Measurements from ENCODE around the gene MARCHF2.

The MARCHF2 gene

GRCh38 chr19:8453616-8454015 is 40.5 kb downstream of the MARCHF2 start:
- DNase-seq (ENCODE audit: low spot score) = no peak

DNA sequence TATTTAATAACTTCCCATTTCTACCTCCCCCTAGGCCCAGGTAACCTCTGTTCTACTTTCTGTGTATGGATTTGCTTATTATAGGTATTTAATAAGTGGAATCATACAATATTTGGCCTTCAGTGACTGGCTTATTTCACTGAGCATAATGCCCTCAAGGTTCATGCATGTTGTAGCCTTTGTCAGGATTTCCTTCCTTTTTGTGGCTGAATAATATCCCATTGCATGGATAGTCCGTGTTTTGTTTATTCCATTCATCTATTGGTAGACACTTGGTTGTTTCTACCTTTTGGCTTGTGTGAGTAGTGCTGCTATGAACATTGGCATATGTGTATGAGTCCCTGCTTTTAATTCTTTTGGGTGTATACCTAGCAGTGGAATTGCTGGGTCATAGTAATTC is 41.1 kb downstream of the MARCHF2 start:
- DNase-seq (ENCODE audit: low spot score) = no peak

DNA sequence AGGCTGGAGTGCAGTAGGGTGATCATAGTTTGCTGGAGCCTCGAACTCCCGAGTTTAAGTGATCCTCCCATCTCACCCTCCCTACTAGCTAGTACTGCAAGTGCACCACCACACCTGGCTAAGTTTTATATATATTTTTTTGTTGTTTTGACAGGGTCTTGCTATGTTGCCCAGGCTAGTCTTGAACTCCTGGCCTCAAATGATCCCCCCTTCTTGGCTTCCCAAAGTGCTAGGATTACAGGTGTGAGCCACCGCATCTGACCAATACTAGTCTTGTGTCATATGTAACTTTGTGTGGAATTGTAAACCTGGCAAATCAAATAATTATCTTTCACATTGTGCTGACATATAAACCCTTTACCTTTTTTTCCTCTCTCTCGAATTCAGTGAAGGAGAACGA is 41.9 kb downstream of the MARCHF2 start:
- DNase-seq (ENCODE audit: low spot score) = no peak

- no peak for DNase-seq (ENCODE audit: low spot score)
These were observed 43.0 kb downstream of the MARCHF2 start for GRCh38 chr19:8456064-8456463.

DNA sequence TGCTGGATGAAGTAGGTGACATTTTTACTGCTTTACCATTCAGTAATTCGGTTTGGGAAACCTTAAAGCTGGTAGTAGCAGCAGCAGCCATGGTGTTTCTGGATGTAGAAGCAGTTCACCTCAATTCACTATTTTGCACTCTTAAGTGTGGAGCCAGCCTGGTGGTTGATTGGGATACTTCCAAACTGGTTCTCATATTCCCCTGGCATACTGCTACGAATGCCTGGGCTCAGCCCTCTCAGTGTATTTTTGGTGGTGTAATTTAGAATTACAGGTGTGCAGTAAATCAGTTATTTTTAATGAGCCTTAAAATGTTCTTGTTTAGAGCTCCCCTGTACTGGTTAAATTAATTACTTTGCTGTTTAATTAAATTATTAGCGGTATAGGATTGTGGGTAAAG is 44.1 kb downstream of the MARCHF2 start:
- no peak for DNase-seq (ENCODE audit: low spot score)

DNA sequence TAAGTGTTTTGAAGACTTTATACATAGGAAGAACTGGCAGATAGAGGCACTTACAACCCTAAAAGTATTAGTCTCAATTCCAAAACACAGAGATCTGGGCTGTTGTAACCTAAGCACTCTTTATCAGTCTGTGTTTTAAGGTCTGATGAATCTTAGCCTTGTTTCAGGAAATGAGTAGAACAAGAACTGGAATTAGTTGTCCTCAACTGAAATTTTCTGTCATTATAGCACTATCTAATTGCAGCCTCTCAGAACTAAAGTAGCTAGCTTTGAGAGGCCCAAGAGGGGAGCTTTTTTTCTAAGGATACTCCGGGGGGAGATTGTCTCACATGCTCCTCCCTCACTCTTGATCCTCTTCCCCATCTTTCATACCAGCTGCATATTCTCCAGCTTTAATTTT is 44.7 kb downstream of the MARCHF2 start:
- no peak for DNase-seq (ENCODE audit: low spot score)

DNA sequence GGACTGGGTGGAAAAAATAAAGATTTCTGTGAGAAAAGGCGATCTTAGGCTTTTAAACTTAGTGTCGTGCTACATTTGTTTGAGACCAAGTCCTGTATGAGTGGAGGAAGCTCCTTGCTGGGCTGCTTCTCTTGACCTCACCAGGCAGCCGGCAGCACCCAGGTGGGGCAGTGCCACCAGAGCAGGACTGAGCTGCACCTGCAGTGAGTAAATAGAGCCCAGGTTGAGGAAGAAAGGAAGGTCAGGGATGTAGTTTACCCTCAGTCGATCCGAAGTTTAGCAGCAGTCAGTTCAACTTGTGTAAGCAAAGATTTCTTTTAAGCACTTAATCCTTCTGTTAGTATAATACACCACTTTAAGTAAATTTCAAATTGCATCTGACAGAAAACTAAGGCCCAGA is 45.3 kb downstream of the MARCHF2 start:
- DNase-seq (ENCODE audit: low spot score) = no peak

DNA sequence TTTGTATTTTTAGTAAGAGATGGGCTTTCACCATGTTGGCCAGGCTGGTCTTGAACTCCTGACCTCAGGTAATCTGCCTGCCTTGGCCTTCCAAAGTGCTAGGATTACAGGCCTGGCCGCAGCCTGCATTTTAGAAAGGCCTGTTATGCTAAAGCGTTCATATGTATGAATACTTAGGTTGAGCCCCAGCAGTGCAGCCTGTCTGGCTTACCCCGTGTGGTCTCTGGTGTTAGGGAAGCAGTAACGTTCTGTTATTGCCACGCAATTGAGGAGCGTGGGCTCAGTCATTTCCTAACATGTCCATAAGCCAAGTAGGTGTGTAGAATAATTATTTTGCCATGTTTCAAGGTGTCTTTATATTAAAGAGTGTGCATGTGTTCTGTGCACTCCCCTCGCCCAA is 46.0 kb downstream of the MARCHF2 start:
- no peak for DNase-seq (ENCODE audit: low spot score)

GRCh38 chr19:8459520-8460270 is 46.6 kb downstream of the MARCHF2 start:
- no peak for DNase-seq (ENCODE audit: low spot score)

DNA sequence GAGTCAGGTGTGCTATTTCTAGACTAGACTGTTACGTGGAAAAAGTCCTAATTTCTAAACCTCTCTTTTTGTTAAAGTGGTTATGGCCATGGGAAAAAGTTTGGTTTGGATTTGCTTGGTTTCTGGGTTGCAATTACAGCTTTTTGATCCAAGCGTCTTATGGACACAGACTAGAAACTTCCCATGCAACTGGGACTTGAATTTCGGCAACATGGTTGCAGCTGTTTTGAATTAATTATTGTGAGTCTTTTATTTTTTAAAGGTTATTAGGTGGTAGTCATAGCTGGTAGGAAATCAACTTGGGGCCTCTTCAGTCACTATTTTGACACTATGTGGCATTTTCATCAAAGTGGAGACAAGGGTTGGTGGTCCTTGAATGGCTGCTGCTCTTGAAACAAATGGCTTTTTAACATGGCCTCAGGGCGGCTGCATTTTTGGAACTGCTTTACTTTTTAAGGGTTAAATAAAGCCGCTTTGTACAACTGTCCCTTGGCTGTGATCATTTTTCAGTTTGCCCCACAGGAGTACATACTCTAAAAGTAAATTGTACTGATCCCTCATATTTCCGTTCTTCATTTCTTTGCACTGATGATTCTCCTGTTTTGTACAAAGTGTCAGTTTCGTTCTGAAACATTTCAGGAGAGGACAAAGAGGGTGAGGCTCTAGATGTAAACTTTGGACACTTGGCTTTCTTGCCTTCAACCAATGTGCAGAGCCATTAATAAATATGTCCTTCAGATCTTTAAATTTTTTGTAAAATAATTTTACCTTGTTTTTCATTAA is 47.6 kb downstream of the MARCHF2 start:
- DNase-seq (ENCODE audit: low spot score) = no peak

DNA sequence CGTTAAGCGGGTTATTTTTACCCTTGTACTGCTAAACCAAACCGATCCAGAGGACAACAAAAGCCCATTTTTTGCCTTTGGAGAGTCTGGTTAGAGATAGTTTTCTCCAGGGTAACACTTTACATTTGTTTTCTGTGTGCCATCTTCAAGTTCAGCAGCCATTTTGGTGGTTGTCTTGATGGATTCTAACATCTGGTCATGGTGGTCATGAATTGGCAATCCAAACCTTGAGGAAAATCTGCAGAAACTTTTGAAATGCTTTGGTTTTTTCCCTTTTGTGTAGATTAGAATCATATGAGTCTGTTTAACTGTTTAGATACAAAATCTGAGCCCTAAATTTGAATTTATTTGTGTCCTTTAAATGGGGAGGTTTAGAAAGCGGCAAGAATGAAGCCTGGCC is 48.3 kb downstream of the MARCHF2 start:
- no peak for DNase-seq (ENCODE audit: low spot score)

DNA sequence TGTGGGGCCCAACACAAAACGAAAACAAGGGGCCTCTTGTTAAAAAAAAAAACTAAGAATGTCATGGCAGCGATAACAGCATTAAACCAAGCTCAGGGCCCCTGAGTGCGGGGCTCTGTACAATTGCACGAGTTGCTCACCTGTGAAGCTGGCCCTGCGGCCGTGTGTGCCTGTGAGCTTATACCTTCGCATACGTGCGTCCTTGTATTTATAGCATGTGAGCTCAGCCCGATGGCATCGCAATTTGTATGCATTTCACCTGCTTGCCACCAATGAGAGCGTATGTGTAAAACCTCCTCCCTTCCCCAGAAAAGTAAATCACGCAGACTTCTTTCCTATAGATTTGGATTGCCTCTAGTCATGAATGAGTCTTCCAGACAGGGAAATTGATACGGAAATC is 48.8 kb downstream of the MARCHF2 start:
- DNase-seq (ENCODE audit: low spot score) = no peak

DNA sequence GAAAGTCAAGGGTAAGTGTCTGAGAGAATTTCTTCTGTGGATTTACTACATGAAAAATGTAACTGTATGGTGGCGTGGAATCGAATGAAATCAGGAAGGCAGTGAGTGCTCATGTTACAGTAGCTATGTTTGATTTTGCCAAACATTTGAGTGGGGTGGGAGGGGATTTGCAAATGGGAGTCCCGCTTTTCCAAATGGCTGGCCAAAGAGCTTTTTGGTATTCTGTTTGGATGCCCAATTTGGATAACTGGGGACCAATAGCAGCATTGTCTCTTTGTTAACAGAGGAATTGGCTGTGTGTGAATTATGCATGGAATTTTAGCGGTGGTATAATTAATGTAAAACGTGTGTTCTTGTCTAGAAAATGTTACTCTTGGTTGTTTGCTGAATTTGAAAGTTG is 49.5 kb downstream of the MARCHF2 start:
- no peak for DNase-seq (ENCODE audit: low spot score)

DNA sequence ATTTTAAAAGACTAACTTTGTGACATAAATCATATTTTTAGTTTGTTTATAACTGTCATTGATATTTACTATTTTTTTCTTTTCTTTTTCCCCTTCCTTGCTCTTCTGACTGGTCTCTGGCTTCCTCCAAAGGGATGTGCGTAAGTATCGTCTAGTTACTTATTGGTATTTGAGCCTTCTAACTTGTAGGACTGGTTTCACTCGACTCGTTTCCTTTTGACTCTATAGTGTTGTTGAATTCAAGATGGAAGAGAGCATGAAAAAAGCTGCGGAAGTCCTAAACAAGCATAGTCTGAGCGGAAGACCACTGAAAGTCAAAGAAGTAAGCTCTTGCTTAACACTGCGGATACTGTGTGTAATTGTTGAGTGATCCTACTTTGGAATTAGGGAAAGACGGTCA is 50.3 kb downstream of the MARCHF2 start:
- no peak for DNase-seq (ENCODE audit: low spot score)

- DNase-seq (ENCODE audit: low spot score) = no peak
These were observed 52.9 kb downstream of the MARCHF2 start for GRCh38 chr19:8466018-8466417.

DNA sequence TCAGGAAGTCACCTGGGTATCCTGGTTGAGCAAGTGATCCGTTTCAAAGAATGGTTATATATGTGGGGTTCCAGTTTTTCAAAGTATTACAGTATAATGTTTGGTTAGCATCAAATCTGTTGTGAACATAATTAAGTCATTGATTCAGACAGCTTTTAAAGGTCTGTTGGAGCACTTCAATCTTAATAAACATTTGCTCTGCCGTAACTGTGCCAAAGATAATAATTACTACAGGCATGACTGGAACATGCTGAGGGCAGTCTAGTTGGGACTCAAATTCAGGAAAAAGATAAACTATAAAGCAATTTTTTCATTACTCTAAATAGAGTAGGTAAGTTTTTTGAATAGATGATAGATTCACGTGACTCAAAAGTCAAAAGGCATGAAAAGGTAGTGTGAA is 55.0 kb downstream of the MARCHF2 start:
- DNase-seq (ENCODE audit: low spot score) = no peak

- no peak for DNase-seq (ENCODE audit: low spot score)
These were observed 55.8 kb downstream of the MARCHF2 start for GRCh38 chr19:8468761-8469373.

DNA sequence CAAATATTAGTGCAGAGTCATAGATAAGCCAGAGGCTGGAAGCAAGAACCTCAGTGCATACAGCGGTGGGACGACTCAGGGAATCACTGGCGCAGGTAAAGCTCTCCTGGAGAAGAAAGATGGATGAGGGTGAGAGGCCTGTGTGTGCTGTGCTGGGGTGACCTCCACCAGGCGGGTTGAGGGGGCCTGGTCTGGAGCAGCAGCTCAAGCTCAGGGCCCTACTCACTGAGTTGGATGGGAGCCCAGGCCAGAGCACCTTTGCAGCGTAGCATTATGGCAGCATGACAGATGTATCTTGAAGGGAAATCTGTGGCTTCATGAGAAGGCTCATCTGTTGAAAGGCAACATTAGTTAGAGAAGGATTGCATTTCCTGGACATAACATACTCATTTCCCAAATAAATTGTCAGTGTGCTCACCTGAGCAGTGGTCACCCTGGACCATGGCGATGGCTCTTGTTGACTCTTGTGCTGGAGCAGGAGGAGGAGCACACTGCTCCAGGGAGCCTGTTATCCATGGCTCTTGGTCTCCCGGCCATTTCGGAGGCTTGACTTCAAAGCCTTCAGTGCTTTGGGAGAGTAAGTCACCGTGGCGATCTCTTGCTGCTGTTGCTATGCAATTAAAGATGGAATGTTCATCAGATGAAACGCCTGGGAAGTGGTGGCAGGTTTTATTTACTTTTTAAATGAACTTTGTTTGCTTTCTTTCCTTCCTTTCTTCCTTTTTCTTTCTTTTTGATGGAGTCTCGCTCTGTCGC is 56.7 kb downstream of the MARCHF2 start:
- no peak for DNase-seq (ENCODE audit: low spot score)

- no peak for DNase-seq (ENCODE audit: low spot score)
These were observed 60.8 kb downstream of the MARCHF2 start for GRCh38 chr19:8473648-8474476.

GRCh38 chr19:8475005-8475404 is 61.9 kb downstream of the MARCHF2 start:
- DNase-seq (ENCODE audit: low spot score) = no peak

DNA sequence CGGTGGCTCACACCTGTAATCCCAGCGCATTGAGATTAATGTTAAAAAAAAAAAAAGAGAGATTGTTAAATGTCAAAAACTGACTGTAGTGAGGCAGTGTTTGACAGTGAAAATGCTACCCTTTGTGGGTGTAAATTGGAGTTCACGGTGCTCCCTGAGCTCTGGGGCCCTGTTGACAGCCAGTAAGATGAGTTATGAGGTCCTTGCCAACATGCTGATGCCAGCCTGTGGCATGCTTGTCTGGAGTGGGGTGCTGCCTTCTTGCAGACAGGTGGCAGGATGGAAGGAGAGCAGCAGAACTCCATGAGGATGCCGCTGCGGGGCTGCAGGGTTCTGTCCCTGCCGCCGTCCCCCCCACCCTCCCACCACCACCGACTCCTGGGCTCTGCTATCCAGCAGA is 63.4 kb downstream of the MARCHF2 start:
- DNase-seq (ENCODE audit: low spot score) = no peak

DNA sequence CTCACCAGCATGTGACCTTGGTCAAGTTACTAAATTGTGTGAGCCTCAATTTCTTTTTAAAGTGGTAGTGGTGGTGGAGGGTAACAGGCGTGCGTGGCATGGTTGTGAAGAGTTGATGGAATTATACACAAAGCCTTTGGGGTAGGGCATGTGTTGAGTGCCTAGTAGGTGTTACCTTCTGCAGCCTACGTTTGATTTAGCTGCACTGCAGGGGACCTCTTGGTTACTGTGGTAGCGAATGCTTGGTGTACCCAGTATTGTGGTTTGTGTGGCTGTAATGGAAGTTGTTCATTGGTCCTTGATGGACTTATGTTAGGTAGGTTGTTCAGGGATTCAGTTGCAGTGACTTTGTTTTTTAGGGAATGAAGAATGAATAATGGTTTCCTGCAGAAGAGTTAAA is 64.8 kb downstream of the MARCHF2 start:
- DNase-seq (ENCODE audit: low spot score) = no peak

Measured in CD4-positive, alpha-beta T cell treated with Interleukin-6 at 100 ng/mL for 8 hours (primary cell).